Central memory CD8-positive, alpha-beta T cell (primary cell): ENCODE results near the gene NPHS1.
"Not testable (repeated sequence)": the region's sequence is repeated elsewhere in the genome, so short reads cannot be mapped to it uniquely, and the experiment has no call there.

Experiments
- ATAC-seq: fragments of 150-1000 bp; cut with Tn5 transposase; replicated peaks from 2 replicates; pipeline ENCODE4 v1.10.0; 2022; ENCODE audit warnings: mild to moderate bottlenecking, moderate FRiP score, moderate number of reproducible peaks; ENCODE audit not compliant: poor library complexity, severe bottlenecking; ENCODE audit errors: extremely low read depth
- DNase-seq, 2 donors: peaks; one replicate each; pipeline ENCODE4 v3.0.0; 2021; ENCODE audit warnings: low spot score in 2 of 2
- H3K27ac Mint-ChIP-seq: one replicate; pipeline ENCODE4 v1.8.0; 2022; ENCODE audit warnings: low read depth, mild to moderate bottlenecking, moderate library complexity, mixed read lengths
- H3K27me3 Mint-ChIP-seq: one replicate; pipeline ENCODE4 v1.8.0; 2022; ENCODE audit warnings: mixed read lengths
- H3K36me3 Mint-ChIP-seq: one replicate; pipeline ENCODE4 v1.8.0; 2022; ENCODE audit warnings: mild to moderate bottlenecking, moderate library complexity, mixed read lengths; ENCODE audit not compliant: insufficient read depth
- H3K4me1 Mint-ChIP-seq: one replicate; pipeline ENCODE4 v1.8.0; 2022; ENCODE audit warnings: mixed read lengths
- H3K4me3 Mint-ChIP-seq: one replicate; pipeline ENCODE4 v1.8.0; 2022; ENCODE audit warnings: mild to moderate bottlenecking, moderate library complexity, mixed read lengths
- H3K9me3 Mint-ChIP-seq: one replicate; pipeline ENCODE4 v1.8.0; 2022; ENCODE audit warnings: mixed read lengths

NPHS1 gene

GRCh38 chr19:35852029-35852780 is at the start of gene NPHS1:
Gene NPHS1, minus strand, starts transcription at chr19:35852504. Its CDS starts 667 bp downstream, at chr19:35851837.
- Mint-ChIP-seq H3K36me3 (peaks cover 2% of the 10 kb centered on the region), H3K9me3 (no peaks in the 10 kb centered on the region), H3K4me1 (peaks cover 6% of the 10 kb centered on the region), H3K27me3 (peaks cover 78% of the 10 kb centered on the region), H3K27ac (no peak within 1 kb of the TSS), H3K4me3 (no peak within 1 kb of the TSS)
- no peak for DNase-seq
- ATAC-seq: no peak

GRCh38 chr19:35901055-35901644 is 48.8 kb upstream of the NPHS1 start:
- H3K27ac Mint-ChIP-seq: peak overlapping the region; percentile 99
- H3K9me3 Mint-ChIP-seq: no peaks in the 10 kb centered on the region
- DNase-seq (no peak), ATAC-seq (no peak)
- peak overlapping the region; percentile 100 for H3K4me3 Mint-ChIP-seq
- peaks cover 46% of the 10 kb centered on the region for H3K36me3 Mint-ChIP-seq
- H3K27me3 Mint-ChIP-seq: no peaks in the 10 kb centered on the region
- H3K4me1 Mint-ChIP-seq: peaks cover 67% of the 10 kb centered on the region

GRCh38 chr19:35899547-35900214 is 47.4 kb upstream of the NPHS1 start:
- ATAC-seq (peak; percentile 67), DNase-seq (peak; percentile 62 to 75)
- H3K36me3 Mint-ChIP-seq: peaks cover 58% of the 10 kb centered on the region
- peak overlapping the region; percentile 100 for H3K4me3 Mint-ChIP-seq
- H3K27ac Mint-ChIP-seq: peak overlapping the region; percentile 99
- no peaks in the 10 kb centered on the region for H3K9me3 Mint-ChIP-seq
- H3K27me3 Mint-ChIP-seq: no peaks in the 10 kb centered on the region
- H3K4me1 Mint-ChIP-seq: peaks cover 68% of the 10 kb centered on the region

GRCh38 chr19:35898499-35898809 is 46.1 kb upstream of the NPHS1 start:
- peaks cover 55% of the 10 kb centered on the region for H3K4me1 Mint-ChIP-seq
- H3K9me3 Mint-ChIP-seq: no peaks in the 10 kb centered on the region
- H3K27me3 Mint-ChIP-seq: no peaks in the 10 kb centered on the region
- DNase-seq: no peak
- peaks cover 61% of the 10 kb centered on the region for H3K36me3 Mint-ChIP-seq
- H3K4me3 Mint-ChIP-seq: peak overlapping the region; percentile 100
- no peak for ATAC-seq
- peak overlapping the region; percentile 99 for H3K27ac Mint-ChIP-seq

- DNase-seq (no peak), ATAC-seq (no peak)
- Mint-ChIP-seq H3K36me3 (peaks cover 64% of the 10 kb centered on the region), H3K27me3 (no peaks in the 10 kb centered on the region), H3K9me3 (no peaks in the 10 kb centered on the region), H3K4me1 (peaks cover 50% of the 10 kb centered on the region), H3K4me3 (peak overlapping the region; percentile 100), H3K27ac (peak overlapping the region; percentile 99)
Observed at GRCh38 chr19:35897706-35898451, 45.6 kb upstream of the NPHS1 start.

- Mint-ChIP-seq H3K27ac (no peak overlapping the region), H3K9me3 (no peaks in the 10 kb centered on the region), H3K4me1 (peaks cover 45% of the 10 kb centered on the region), H3K36me3 (peaks cover 65% of the 10 kb centered on the region), H3K4me3 (no peak overlapping the region), H3K27me3 (no peaks in the 10 kb centered on the region)
- DNase-seq: no peak
- no peak for ATAC-seq
Observed at GRCh38 chr19:35896643-35897040, 44.3 kb upstream of the NPHS1 start.

GRCh38 chr19:35895911-35896642 is 43.8 kb upstream of the NPHS1 start:
- Mint-ChIP-seq H3K4me3 (peak overlapping the region; percentile 50), H3K27ac (peak overlapping the region; percentile 81), H3K4me1 (peaks cover 42% of the 10 kb centered on the region), H3K9me3 (no peaks in the 10 kb centered on the region), H3K27me3 (no peaks in the 10 kb centered on the region), H3K36me3 (peaks cover 66% of the 10 kb centered on the region)
- DNase-seq (no peak), ATAC-seq (no peak)

GRCh38 chr19:35894342-35894741 is 42.0 kb upstream of the NPHS1 start:
- Mint-ChIP-seq H3K9me3 (no peaks in the 10 kb centered on the region), H3K4me1 (peaks cover 34% of the 10 kb centered on the region), H3K36me3 (peaks cover 65% of the 10 kb centered on the region), H3K4me3 (no peak overlapping the region), H3K27ac (no peak overlapping the region), H3K27me3 (no peaks in the 10 kb centered on the region)
- DNase-seq: no peak
- no peak for ATAC-seq

- not testable (repeated sequence) for H3K4me3 Mint-ChIP-seq, ATAC-seq, H3K27ac Mint-ChIP-seq, DNase-seq, H3K27me3 Mint-ChIP-seq, H3K9me3 Mint-ChIP-seq
- Mint-ChIP-seq H3K4me1 (peaks cover 16% of the 10 kb centered on the region), H3K36me3 (peaks cover 69% of the 10 kb centered on the region)
Observed at GRCh38 chr19:35891819-35892218, 39.5 kb upstream of the NPHS1 start.

- no peak for ATAC-seq
- peaks cover 62% of the 10 kb centered on the region for H3K36me3 Mint-ChIP-seq
- H3K27me3 Mint-ChIP-seq: no peaks in the 10 kb centered on the region
- H3K27ac Mint-ChIP-seq: no peak overlapping the region
- no peaks in the 10 kb centered on the region for H3K9me3 Mint-ChIP-seq
- no peak for DNase-seq
- peaks cover 5% of the 10 kb centered on the region for H3K4me1 Mint-ChIP-seq
- no peak overlapping the region for H3K4me3 Mint-ChIP-seq
Observed at GRCh38 chr19:35890113-35890650, 37.9 kb upstream of the NPHS1 start.

- Mint-ChIP-seq H3K36me3 (peaks cover 57% of the 10 kb centered on the region), H3K27me3 (no peaks in the 10 kb centered on the region), H3K9me3 (no peaks in the 10 kb centered on the region), H3K4me1 (peaks cover 5% of the 10 kb centered on the region), H3K4me3 (no peak overlapping the region), H3K27ac (peak overlapping the region; percentile 85)
- ATAC-seq (no peak), DNase-seq (no peak)
Observed at GRCh38 chr19:35889370-35890112, 37.2 kb upstream of the NPHS1 start.
